HG03442 (cell line): ENCODE results near the gene AIMP1.
"Not testable (repeated sequence)": the region's sequence is repeated elsewhere in the genome, so short reads cannot be mapped to it uniquely, and the experiment has no call there.

Source experiments
- ATAC-seq: cut with Tn5 transposase; IDR thresholded peaks from one replicate; pipeline ENCODE4 v1.9.1; 2021; ENCODE audit warnings: mild to moderate bottlenecking, moderate library complexity; ENCODE audit not compliant: unreplicated experiment

Gene AIMP1

DNA sequence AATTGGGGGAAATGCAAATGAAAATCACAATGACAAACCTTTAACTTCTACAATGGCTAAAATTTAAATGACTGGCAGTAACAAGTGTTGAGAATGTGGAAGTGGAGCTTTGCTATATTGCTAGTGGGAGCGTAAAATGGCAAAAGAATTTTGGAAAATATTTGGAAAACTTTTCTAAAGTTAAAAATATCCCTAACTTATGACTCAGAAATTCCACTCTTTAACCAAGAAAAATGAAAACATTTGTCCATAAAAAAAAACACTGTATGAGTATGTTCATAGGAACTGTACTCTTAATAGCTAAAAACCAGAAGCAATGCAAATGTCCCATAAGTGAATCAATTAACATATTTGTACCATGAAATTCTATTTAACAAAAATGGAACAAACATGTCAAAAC is 4.0 kb upstream of the AIMP1 start:
- no peak for ATAC-seq

GRCh38 chr4:106312997-106313522 is 3.3 kb upstream of the AIMP1 start:
- no peak for ATAC-seq

DNA sequence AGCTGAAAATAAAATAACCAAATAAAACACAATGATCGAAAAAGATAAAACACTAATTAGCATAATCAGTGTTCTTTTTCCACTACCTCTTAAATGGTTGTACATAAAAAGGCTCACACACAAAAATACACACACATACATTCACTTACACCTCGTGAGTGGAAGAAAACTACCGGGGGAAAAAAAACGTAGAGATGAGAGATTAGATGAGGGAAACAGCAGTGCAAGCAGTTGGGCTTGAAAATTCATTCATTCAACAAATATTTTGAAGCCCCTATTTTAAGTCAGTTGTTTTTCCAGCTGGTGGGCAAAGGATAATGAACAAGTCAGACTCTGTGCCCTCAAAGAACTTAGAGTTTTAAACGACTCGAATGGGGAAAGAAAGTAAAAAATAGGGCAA is 1.4 kb upstream of the AIMP1 start:
- no peak for ATAC-seq

DNA sequence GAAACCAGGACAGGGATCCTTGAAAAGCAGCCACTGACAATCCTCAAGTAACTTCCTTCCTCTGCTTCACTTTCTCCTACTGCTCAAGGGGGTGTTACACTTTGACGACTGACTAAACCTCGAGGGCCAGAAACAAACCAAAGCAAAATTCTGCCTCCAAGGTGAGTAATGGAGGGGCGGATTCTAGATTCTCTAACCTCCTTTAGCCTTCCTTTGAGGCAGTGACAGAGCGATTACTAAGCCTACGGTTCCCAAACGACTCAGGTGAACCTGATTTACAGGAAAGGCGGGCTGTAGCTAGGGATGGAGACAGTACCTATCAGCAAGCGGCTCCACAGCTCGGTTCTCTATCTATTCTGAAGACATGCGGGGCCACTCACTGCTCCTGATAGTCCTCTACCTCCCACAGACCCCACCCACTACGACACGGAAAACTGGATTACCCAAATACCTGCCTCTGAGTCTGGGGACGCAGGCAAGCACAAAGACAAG is 828 bp upstream of the AIMP1 start:
- ATAC-seq = peak; percentile 17

- ATAC-seq = peak; percentile 4
Observed at GRCh38 chr4:106316773-106317409, 541 bp downstream of the AIMP1 start.

- ATAC-seq = no peak
Observed at GRCh38 chr4:106317815-106318214, 1.5 kb downstream of the AIMP1 start.

- no peak for ATAC-seq
Observed at GRCh38 chr4:106318511-106318910, 2.2 kb downstream of the AIMP1 start.

DNA sequence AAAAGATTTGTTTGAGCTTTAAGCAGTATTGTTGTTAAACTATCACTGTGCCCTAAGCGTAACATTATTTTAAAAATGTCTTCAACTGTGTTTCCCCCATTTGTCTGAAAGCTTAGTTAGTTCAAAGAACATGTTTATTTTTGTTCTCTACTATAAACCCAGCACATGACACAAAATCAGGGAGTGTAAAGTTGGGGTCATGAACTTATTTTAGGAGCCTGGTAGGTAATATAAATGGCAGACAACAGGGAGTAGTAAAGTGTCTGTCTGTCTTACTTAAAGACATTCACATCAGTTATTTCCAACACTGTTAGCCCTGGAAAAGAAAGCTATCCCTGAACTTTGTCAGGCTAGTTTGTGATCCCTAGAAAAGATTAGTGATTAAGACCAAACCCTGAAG is 3.9 kb downstream of the AIMP1 start:
- ATAC-seq = no peak

- not testable (repeated sequence) for ATAC-seq
Observed at GRCh38 chr4:106321168-106321567, 4.8 kb downstream of the AIMP1 start.

GRCh38 chr4:106321814-106322213 is 5.5 kb downstream of the AIMP1 start:
- ATAC-seq = not testable (repeated sequence)

DNA sequence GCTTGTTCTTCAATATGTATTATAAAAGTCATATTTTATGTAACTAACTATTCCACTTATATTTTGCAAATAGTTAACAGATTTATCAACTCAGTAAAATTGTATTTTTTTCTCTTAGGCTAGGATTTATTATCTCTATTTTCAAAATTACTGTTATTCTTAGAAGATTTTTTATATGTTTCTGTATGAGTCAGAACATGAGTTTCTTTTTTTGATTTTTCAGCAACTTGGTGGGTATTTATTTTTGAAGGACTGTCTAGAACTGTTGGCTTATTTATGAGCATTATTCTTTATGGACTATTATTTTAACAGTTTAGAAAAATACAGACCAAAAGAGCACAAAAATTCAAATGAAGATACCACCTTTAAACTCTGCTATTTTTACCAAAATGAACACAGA is 6.8 kb downstream of the AIMP1 start:
- ATAC-seq = no peak

- no peak for ATAC-seq
Observed at GRCh38 chr4:106325800-106326199, 9.4 kb downstream of the AIMP1 start.

DNA sequence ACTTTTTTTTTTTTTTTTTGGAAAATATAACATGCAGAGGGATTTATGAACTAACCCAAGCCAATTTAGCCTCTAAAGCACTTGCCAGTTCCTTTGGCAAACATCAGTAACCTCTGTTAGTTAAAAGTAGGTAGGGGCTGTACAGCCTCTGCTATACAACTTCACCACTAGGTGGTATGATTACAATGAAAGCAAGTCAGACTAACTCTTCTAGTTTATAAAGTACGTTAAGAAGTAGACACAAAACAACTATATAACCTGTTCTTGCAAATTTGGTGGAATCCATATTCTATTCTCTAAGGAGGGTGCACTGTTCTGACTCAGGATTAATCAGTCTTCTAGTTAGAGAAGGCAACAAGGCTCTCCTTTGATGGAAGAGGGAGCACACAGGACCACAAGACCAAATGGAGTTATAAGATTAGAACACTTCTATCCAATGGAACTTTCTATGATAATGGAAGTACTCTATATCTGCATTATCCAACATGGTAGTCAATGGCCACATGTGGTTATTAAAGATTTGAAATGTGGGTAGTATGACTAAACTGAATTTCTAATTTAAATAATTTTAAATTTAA is 12.8 kb downstream of the AIMP1 start:
- peak; percentile 85 for ATAC-seq

DNA sequence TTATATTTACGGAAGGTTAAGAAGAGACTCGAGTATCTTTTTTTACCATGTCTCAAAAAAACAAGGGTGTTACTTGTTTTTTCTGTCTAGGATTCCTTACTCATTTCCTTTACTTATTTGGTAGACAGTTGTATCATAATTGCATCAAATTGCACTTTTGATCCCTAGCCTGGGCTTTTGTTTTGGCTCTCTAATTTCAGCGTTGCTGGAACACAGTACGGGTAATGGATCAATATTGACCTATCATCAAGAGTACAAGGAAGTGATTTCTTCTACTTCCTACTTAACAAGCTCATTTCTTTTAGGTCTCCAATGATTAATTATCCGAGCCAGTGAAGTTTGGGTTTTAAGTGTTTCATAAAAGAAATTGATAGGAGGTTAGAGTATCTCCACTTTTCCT is 16.8 kb downstream of the AIMP1 start:
- ATAC-seq = no peak

DNA sequence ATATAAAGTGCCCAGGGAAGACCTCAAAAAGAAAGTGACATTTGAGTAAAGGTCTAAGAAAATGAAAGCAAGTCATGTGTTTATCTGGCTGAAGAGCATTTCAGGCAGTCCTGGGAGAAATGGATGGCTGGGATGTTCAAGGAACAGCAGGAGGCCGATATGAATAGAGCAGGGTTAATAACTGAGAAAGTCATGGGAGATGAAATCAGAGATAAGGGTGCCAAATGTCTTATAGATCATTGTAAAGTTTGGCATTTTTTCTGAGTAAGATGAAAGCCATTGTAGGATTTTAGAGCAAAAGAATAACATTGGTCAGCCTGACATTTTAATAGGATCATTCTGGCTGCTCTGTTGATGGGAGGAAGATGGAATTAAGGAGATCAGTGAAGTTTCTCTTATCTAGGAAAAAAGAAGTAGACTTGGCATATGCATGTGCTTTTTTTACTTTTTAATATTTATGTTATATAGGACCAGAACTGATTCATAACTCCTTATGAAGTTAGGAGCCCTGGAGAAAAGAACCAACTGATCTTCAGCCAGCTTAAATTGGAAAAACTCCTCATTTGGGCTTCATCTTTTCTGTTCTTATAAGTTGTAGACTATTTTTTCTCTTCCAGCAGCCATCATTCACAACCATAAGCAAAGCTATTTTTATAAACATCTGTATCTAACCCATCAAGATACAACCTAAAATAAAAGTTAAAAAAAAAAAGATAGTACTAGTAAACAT is 18.6 kb downstream of the AIMP1 start:
- ATAC-seq = no peak

DNA sequence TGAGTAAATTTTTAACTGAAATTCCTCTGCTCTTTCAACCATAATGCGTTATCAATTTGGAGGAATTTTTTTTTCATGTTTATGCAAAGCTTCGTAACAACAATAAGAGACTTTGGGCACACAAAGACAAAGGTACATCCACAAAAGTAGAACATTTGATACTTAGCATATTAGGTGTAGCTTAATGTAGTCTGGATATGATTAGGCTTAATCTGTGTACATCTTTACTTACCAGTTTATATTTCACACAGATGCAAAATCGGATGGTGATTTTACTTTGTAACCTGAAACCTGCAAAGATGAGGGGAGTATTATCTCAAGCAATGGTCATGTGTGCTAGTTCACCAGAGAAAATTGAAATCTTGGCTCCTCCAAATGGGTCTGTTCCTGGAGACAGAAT is 20.3 kb downstream of the AIMP1 start:
- ATAC-seq = no peak

DNA sequence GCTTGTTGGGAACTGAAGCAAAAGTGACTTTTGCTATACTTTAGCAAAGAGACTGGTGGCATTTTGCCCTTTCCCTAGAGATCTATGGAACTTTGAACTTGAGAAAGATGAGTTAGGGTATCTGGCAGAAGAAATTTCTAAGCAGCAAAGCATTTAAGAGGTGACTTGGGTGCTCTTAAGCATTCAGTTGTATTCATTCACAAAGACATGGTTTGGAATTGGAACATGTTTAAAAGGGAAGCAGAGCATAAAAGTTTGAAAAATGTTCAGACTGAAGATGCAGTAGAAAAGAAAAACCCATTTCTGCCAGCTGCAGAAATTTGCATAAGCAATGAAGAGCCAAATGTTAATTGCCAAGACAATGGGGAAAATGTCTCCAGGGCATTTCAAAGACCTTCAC is 21.6 kb downstream of the AIMP1 start:
- no peak for ATAC-seq

DNA sequence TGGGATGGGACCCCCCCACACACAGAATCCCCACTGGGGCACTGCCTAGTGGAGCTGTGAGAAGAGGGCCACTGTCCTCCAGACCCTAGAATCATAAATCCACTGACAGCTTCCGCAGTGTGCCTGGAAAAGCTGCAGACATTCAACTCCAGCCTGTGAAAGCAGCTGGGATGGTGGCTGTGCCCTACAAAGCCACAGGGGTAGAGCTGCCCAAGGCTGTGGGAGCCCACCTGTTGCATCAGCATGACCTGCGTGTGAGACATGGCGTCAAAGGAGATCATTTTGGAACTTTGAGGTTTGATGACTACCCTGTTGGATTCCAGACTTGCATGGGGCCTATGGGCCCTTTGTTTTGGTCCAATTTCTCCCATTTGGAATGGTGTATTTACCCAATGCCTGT is 22.3 kb downstream of the AIMP1 start:
- no peak for ATAC-seq

- no peak for ATAC-seq
Observed at GRCh38 chr4:106339431-106339830, 23.1 kb downstream of the AIMP1 start.

DNA sequence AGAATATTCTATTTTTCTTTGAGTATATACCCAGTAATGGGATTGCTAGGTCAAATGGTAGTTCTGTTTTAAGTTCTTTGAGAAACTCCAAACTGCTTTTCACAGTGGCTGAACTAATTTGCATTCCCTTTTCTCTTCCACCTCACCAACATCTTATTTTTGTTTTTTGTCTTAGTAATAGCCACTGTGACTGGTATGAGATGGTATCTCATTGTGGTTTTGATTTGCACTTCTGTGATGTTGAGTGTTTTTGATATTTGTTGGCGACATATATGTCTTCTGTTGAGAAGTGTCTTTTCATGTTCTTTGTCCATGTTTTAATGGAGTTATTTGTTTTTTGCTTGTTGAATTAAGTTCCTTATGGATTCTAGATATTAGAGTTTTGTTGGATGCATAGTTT is 24.4 kb downstream of the AIMP1 start:
- no peak for ATAC-seq

DNA sequence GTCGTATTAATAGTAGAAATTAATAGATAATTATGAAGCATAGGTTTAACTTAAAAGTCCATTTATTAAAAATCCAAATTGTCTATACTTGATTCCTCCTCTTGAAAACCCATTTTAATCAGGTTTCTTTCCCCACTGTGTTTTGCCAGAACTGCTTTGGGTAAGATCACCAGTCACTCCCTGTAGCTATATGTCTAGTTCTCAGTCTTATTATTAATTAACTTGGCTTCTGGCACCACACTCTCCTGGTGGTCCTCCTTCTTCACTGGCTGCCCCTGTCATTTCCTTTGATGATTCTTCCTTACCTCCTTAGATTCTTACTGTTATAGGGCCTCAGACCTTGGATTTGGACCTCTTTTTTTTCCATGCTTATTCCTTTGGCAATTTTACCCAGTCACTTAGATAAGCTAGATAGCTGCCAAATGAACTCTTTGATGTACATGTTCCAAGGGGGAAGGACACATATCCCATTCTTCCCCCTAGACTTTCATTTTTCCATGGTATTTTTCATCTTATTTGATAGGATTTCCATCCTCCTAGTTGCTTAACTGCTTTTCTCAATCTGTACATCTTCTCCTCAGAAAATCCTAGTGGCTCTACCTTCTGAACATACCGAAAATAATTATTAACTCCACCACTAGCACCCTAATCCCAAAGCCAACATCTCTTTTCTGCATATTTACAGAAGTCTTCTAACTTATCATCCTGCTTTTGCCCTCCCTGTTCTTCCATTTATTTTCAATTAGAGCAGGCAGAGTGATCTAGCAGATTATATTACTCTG is 27.7 kb downstream of the AIMP1 start:
- no peak for ATAC-seq
